Muscle layer of duodenum (tissue), 2 donors: ENCODE measurements around the gene UBE2R2.
"Not testable (repeated sequence)": the region's sequence is repeated elsewhere in the genome, so short reads cannot be mapped to it uniquely, and the experiment has no call there.

Source experiments
- H3K27ac ChIP-seq: one replicate; pipeline ENCODE4 v1.7.0; 2013; ENCODE audit warnings: mild to moderate bottlenecking, low read length
- H3K27me3 ChIP-seq: one replicate; pipeline ENCODE4 v1.7.0; 2013; ENCODE audit warnings: low read depth, mild to moderate bottlenecking, control low read depth, low read length
- H3K36me3 ChIP-seq, 2 donors: one replicate each; pipeline ENCODE4 v1.7.0; 2013; ENCODE audit warnings: low read length in 2 of 2, control low read depth in 1 of 2, mild to moderate bottlenecking in 1 of 2; ENCODE audit not compliant: insufficient read depth in 2 of 2, control insufficient read depth in 1 of 2
- H3K4me1 ChIP-seq, 2 donors: one replicate each; pipeline ENCODE4 v1.7.0; 2013; ENCODE audit warnings: low read length in 2 of 2, mild to moderate bottlenecking in 2 of 2, control low read depth in 1 of 2, moderate library complexity in 1 of 2; ENCODE audit not compliant: insufficient read depth in 2 of 2, control insufficient read depth in 1 of 2
- H3K4me3 ChIP-seq, 2 donors: one replicate each; pipeline ENCODE4 v1.7.0; 2013; ENCODE audit warnings: low read length in 2 of 2, low read depth in 1 of 2, mild to moderate bottlenecking in 1 of 2
- H3K9me3 ChIP-seq, 2 donors: one replicate each; pipeline ENCODE4 v1.7.0; 2013; ENCODE audit warnings: low read length in 2 of 2, control low read depth in 1 of 2, mild to moderate bottlenecking in 1 of 2; ENCODE audit not compliant: control insufficient read depth in 1 of 2
- donor health status: healthy.

The UBE2R2 gene

DNA sequence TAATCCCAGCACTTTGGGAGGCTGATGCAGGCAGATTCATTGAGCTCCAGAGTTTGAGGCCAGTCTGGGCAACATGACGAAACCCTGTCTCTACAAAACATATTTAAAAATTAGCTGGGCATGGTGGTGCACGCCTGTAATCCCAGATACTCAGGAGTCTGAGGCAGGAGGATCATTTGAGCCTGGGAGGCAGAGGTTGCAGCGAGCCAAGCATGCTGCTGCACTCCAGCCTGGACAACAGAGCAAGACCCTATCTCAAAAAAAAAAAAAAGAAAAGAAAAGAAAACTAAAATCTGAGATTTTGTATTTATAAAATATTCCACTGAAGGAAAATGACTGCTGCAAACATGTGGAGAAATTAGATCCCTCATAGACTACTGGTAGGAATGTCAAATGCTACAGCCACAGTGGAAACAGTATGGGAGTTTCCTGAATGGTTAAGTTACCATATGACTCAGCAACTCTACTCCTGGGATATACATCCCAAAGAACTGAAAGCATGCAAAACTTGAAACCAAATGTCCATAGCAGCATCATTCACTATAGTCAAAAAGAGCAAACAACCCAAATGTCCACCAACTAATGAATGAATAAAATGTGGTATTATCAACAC, 125.6 kb downstream of the UBE2R2 start:
- no peaks in the 10 kb centered on the region for H3K9me3 ChIP-seq
- H3K27me3 ChIP-seq = no peaks in the 10 kb centered on the region
- H3K4me3 ChIP-seq = no peak overlapping the region
- peaks cover 4 to 14% of the 10 kb centered on the region in 2 donors for H3K4me1 ChIP-seq
- peaks cover 22 to 31% of the 10 kb centered on the region in 2 donors for H3K36me3 ChIP-seq
- H3K27ac ChIP-seq = no peak overlapping the region

DNA sequence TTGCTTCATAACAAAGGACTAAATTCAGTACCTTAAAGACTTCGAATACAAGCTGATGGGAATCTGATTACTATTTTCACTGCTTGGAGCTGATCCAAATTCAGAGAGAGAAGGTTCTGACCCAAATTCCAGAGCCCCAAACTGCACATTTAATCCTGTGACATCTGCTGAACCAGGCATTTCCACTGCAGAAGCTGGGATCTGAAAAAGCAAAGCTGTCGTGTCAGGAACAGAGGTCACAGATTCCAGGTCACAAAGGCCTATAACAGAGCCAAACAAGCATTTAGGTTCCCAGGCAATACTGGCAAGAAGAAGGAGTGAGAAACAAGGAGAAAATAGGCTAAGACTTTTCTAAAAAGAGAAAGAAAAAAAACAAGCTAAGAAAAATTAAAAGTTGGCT, 126.4 kb downstream of the UBE2R2 start:
- Histone ChIP-seq H3K9me3 (no peaks in the 10 kb centered on the region), H3K36me3 (peaks cover 22 to 35% of the 10 kb centered on the region in 2 donors), H3K4me1 (peaks cover 4 to 14% of the 10 kb centered on the region in 2 donors), H3K27ac (no peak overlapping the region), H3K27me3 (no peaks in the 10 kb centered on the region), H3K4me3 (no peak overlapping the region)

DNA sequence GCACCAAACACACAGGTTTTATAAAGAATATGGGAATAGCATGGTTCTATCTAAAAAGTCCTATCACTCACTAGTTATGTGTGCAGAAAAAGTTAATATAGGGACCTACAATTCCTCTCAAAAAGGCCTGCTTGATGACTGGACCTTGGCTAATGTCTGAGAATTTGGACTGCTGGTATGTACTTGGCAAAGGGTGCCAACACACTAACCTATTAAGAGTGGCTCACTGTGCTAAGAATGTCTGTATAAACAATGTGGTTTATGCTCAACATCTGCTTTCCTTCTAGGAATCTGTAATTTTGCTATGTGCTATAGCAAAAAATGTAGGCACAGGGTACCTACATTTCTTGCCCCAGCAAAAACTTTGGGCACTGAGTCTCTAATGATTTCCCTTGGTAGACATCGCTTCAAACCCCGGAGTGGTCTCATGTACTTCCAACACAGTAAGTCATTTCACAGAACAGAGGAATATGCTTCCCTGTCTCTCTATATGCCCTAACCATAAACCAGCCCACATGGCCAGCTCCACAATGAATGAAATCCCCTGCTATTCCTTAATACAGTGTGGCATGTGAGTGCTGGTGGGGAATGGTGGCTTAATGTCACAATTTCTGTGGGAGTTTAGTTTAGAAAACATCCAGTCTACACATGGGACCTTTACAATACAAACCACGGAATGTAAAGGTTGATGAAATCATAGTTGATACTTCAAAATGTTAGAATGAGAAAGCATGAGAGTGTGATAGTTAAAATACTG, 130.0 kb downstream of the UBE2R2 start:
- peaks cover 4 to 14% of the 10 kb centered on the region in 2 donors for H3K4me1 ChIP-seq
- peaks cover 14 to 40% of the 10 kb centered on the region in 2 donors for H3K36me3 ChIP-seq
- H3K9me3 ChIP-seq = no peaks in the 10 kb centered on the region
- H3K27ac ChIP-seq = no peak overlapping the region
- H3K27me3 ChIP-seq = no peaks in the 10 kb centered on the region
- no peak overlapping the region for H3K4me3 ChIP-seq

DNA sequence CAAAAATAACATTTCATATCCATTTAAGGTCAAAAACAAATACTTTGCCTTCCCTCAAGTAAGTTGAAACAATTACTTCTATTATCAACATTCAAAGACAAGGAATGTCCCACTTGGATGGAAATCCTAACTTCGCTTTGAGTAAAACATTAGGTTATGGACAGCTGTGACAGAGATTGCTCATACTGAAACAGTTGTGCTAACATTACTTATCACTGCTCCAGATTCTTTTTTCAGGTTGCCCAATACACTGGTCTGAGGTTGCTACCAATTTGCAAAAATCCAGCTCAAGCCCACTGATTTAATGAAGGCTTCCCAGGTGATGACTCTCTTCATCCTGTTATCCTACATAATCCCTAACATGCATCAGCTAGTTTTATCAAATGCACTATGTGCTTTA, 133.4 kb downstream of the UBE2R2 start:
- no peak overlapping the region for H3K27ac ChIP-seq
- peaks cover 8 to 31% of the 10 kb centered on the region in 2 donors for H3K36me3 ChIP-seq
- no peak overlapping the region for H3K4me3 ChIP-seq
- H3K4me1 ChIP-seq = peaks cover 4 to 11% of the 10 kb centered on the region in 2 donors
- H3K9me3 ChIP-seq = no peaks in the 10 kb centered on the region
- H3K27me3 ChIP-seq = no peaks in the 10 kb centered on the region

DNA sequence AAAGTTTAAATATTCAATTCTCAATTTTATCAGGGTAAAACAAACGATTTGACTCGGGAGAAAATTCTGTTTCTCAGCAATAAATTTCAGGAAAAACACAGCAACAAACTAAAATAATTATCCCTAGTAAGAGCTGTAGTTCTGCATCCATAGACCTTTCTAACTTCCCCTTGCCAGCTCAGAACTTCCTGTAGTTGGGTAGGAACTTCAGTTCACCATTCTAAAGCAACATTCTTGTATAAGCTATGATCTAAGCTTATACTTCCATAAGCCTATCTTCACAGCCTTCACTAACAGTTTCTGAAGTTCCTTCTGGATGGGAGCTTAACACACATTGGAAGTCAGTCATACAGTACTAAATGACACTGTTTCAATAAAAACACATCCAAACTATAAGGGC, 135.1 kb downstream of the UBE2R2 start:
- no peaks in the 10 kb centered on the region for H3K9me3 ChIP-seq
- peaks cover 12 to 36% of the 10 kb centered on the region in 2 donors for H3K36me3 ChIP-seq
- H3K4me3 ChIP-seq = no peak overlapping the region
- no peak overlapping the region for H3K27ac ChIP-seq
- peaks cover under 1 to 4% of the 10 kb centered on the region in 2 donors for H3K4me1 ChIP-seq
- no peaks in the 10 kb centered on the region for H3K27me3 ChIP-seq

DNA sequence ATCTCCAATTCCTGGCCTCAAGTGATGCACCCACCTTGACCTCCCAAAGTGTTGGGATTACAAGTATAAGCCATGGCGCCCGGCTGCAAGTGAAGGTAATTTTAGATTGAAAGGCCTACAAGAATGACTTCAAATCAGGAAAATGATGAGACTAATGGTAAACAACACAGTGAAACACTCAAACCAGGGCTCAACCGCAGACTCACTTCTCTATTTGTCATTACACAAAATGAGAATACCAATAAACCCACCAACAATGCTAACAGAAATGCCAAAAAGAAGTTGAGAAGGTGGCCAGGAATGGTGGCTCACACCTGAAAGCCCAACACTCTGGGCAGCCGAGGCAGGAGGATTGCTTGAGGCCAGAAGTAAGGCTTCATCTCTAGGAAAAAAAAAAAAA, 139.6 kb downstream of the UBE2R2 start:
- Histone ChIP-seq H3K27me3 (no peaks in the 10 kb centered on the region), H3K36me3 (peaks cover 24 to 27% of the 10 kb centered on the region in 2 donors), H3K9me3 (no peaks in the 10 kb centered on the region), H3K4me3 (no peak overlapping the region), H3K4me1 (no peaks in the 10 kb centered on the region), H3K27ac (no peak overlapping the region)

DNA sequence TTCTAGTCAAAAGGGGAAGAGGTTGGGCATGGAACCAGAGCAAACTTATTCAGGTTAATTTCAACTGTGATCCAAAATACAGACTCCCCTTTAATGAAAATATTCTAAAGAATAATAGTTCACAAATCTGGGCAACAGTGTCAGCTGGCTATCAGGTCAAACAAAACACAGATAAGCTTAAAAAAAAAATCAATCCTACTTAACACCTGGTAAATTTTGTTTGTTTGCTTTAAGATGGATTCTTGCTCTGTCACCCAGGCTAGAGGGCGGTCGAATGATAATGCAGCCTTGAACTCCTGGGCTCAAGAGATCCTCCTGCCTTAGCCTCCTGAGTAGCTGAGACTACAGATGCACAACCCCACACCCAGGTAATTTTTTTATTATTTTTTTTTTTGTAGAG, 142.8 kb downstream of the UBE2R2 start:
- Histone ChIP-seq H3K27me3 (no peaks in the 10 kb centered on the region), H3K4me1 (no peaks in the 10 kb centered on the region), H3K27ac (no peak overlapping the region), H3K9me3 (no peaks in the 10 kb centered on the region), H3K4me3 (no peak overlapping the region), H3K36me3 (peaks cover 14 to 21% of the 10 kb centered on the region in 2 donors)

DNA sequence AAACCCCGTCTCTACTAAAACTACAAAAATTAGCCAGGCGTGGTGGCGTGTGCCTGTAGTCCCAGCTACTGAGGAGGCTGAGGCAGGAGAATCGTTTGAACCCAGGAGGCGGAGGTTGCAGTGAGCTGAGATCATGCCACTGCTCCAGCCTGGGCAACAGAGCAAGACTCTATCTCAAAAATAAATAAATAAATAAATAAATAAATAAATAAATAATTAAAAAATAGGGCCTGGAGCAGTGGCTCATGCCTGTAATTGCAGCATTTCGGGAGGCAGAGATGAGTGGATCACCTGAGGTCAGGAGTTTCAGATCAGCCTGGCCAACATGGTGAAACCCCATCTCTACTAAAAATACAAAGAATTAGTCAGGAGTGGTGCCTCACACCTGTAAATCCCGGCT, 145.5 kb downstream of the UBE2R2 start:
- not testable (repeated sequence) for H3K27ac ChIP-seq, H3K27me3 ChIP-seq
- H3K36me3 ChIP-seq = peaks cover 0 to 12% of the 10 kb centered on the region in 2 donors

DNA sequence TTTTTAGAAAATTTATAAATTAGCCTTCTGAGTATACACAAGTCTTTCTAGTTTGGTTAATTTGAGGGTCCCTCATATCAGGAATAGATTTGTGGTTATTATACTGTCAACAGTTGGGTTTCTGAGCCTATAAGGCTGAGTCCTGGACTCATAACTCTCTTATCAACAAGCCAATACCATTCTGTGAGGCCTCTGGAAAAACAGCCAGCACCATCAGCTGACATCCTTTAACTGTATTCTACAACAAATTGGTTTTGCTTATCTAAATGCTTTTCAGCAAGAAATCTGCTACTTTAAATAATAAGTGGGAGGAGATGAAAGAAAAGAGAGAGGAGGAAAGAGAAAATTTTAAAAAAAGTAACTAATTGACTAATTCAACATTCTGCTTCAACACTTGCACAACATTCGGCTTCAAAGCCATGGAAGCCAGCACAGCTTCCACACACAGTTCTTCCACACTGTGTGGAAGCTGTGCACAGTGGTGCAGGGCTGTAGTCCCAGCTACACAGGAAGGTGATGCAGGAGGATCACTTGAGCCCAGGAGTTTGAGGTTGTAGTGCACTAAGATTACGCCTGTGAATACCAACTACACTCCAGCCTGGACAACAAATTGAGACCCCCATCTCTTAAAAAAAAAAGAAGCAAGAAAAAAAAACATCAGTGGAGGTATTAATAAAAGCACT, 147.3 kb downstream of the UBE2R2 start:
- Histone ChIP-seq H3K36me3 (peaks cover 0 to 10% of the 10 kb centered on the region in 2 donors), H3K4me1 (no peaks in the 10 kb centered on the region)

More for the DNA sequence above, 145.5 kb downstream of the UBE2R2 start:
- not testable (repeated sequence) for H3K4me3 ChIP-seq, H3K4me1 ChIP-seq, H3K9me3 ChIP-seq

More for the DNA sequence above, 147.3 kb downstream of the UBE2R2 start:
- H3K9me3 ChIP-seq = no peaks in the 10 kb centered on the region
- no peak overlapping the region for H3K4me3 ChIP-seq
- H3K27me3 ChIP-seq = no peaks in the 10 kb centered on the region
- H3K27ac ChIP-seq = no peak overlapping the region
